Measurements from ENCODE around the gene CCL24. TPM values are rescaled to one million over a fixed set of nuclear protein-coding genes. Genes with fewer than 3 reads are reported as not detected.

CCL24 gene
- total and polyA plus RNA-seq, 2 of the 4 experiments (the other 2 are of a cell fraction): not detected

DNA sequence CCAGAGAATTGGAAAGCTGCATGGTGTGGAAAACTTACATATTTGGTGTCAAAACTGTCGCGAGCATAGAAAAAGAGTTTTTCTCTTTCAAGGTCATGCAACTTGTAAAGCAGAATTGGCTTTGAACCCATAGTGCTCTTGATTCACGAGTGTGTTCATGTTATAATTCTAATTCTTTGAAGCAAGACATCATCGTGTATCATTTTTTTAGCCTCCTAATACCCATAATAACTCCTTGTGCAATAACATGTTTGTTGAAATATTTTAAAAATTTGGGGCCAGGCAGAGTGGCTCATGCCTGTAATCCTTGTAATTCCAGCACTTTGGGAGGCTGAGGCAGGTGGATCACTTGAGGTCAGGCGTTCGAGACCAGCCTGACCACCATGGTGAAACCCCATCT is 4.2 kb downstream of the CCL24 start:
- H3K4me2 ChIP-seq (ENCODE audit: low read depth, low read length): no peak overlapping the region
- no TSS peak for BruUV-seq (replicated peaks)
- ChIA-PET POLR2A (ENCODE audit: unreplicated experiment) (no interaction called here), CTCF (no interaction called here)
- H3K14ac ChIP-seq (replicated peaks; ENCODE audit: low read depth, low read length): no peak overlapping the region
- H3K9me3 ChIP-seq (ENCODE audit: control insufficient read depth, insufficient read depth, low read length): peaks cover 20% of the 10 kb centered on the region
- no peak overlapping the region for H3K27ac ChIP-seq (ENCODE audit: insufficient read depth, low read length)
- H3K56ac ChIP-seq (ENCODE audit: extremely low read depth, insufficient read depth, low read length): no peak overlapping the region
- no peak overlapping the region for H2AK9ac ChIP-seq (replicated peaks; ENCODE audit: low read depth, low read length, poor library complexity)
- H3K9ac ChIP-seq (ENCODE audit: low read depth, low read length): no peak overlapping the region
- H3K27me3 ChIP-seq (ENCODE audit: control insufficient read depth, insufficient read depth, low read length): 0 out of 2 replicates have a peak, but pooled peaks cover 4% of the 10 kb centered on the region
- dilution Hi-C loops (cut with HindIII; ENCODE audit: low sequenced_read_pairs, unreplicated experiment): no loop called here
- H3K4me1 ChIP-seq (ENCODE audit: control insufficient read depth, insufficient read depth, low read length): peaks cover 2% of the 10 kb centered on the region
- intact Hi-C loops (cut with micrococcal nuclease): no loop called here
- ATAC-seq (ENCODE audit: low read depth): no peak
- no peaks in the 10 kb centered on the region for H3K36me3 ChIP-seq (ENCODE audit: control insufficient read depth, insufficient read depth, low read length)
- H2BK20ac ChIP-seq (ENCODE audit: low read depth, low read length): no peak overlapping the region
- no peaks in the 10 kb centered on the region for H3K79me1 ChIP-seq (ENCODE audit: low read depth in 1 of 2, low read length in 2 of 2)
- no peak overlapping the region for H3K23ac ChIP-seq (ENCODE audit: low read depth, low read length)
- TF ChIP-seq BHLHE40 (IDR thresholded peaks at IDR 0.05; ENCODE audit: low read depth, low read length) (no peak), RAD21 (IDR thresholded peaks at IDR 0.05; ENCODE audit: low read length) (no peak), NFE2L2 (IDR thresholded peaks at IDR 0.05; ENCODE audit: low read depth, low read length) (no peak), POLR2A (IDR thresholded peaks at IDR 0.05; ENCODE audit: low read depth, low read length) (no peak), FOS (IDR thresholded peaks at IDR 0.05; ENCODE audit: low read depth, low read length) (no peak), RFX5 (IDR thresholded peaks at IDR 0.05; ENCODE audit: low read depth, low read length) (no peak)
- TF ChIP-seq, protein P1, sequence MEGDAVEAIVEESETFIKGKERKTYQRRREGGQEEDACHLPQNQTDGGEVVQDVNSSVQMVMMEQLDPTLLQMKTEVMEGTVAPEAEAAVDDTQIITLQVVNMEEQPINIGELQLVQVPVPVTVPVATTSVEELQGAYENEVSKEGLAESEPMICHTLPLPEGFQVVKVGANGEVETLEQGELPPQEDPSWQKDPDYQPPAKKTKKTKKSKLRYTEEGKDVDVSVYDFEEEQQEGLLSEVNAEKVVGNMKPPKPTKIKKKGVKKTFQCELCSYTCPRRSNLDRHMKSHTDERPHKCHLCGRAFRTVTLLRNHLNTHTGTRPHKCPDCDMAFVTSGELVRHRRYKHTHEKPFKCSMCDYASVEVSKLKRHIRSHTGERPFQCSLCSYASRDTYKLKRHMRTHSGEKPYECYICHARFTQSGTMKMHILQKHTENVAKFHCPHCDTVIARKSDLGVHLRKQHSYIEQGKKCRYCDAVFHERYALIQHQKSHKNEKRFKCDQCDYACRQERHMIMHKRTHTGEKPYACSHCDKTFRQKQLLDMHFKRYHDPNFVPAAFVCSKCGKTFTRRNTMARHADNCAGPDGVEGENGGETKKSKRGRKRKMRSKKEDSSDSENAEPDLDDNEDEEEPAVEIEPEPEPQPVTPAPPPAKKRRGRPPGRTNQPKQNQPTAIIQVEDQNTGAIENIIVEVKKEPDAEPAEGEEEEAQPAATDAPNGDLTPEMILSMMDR (conservative IDR thresholded peaks at IDR 0.05; ENCODE audit: low read depth, low read length): no peak
- H4K8ac ChIP-seq (ENCODE audit: low read depth in 2 of 2, low read length in 2 of 2): no peak overlapping the region
- H3K18ac ChIP-seq (ENCODE audit: low read depth, low read length): no peak overlapping the region
- H2BK15ac ChIP-seq (ENCODE audit: low read depth, low read length): no peak overlapping the region
- H4K20me1 ChIP-seq (ENCODE audit: insufficient read depth, low read length): no peaks in the 10 kb centered on the region
- no peak for DNase-seq
- peaks cover 2% of the 10 kb centered on the region for H3K9me1 ChIP-seq (ENCODE audit: insufficient read depth, low read length)
- H2BK120ac ChIP-seq (ENCODE audit: low read depth, low read length): no peak overlapping the region
- no peak overlapping the region for H2BK5ac ChIP-seq (ENCODE audit: low read depth, low read length, poor library complexity, severe bottlenecking)
- no peak overlapping the region for H2AFZ ChIP-seq (replicated peaks; ENCODE audit: low read length, poor library complexity)
- no peak overlapping the region for H2AK5ac ChIP-seq (ENCODE audit: low read depth, low read length)
- H3K4ac ChIP-seq (ENCODE audit: low read depth, low read length): no peak overlapping the region
- H4K5ac ChIP-seq (ENCODE audit: low read depth, low read length): no peak overlapping the region
- H4K91ac ChIP-seq (ENCODE audit: insufficient read depth, low read depth, low read length): no peak overlapping the region
- in situ Hi-C loops (cut with MboI; ENCODE audit: low sequenced_read_pairs): no loop called here
- H3K4me3 ChIP-seq (ENCODE audit: insufficient read depth, low read depth, low read length): no peak overlapping the region
- 85% methylated on average over 2 of the region's 6 CpGs; no CpG with 5 or more reads in 1 of the 2 experiments for WGBS, 2 experiments (ENCODE audit: extremely low coverage in 2 of 2, insufficient read length in 1 of 2)

All from IMR-90 (cell line).